ENCODE results near the gene SACM1L.
"Not testable (repeated sequence)": the region's sequence is repeated elsewhere in the genome, so short reads cannot be mapped to it uniquely, and the experiment has no call there.

The SACM1L gene

GRCh38 chr3:45746777-45747622, 57.8 kb downstream of the SACM1L start:
- Histone ChIP-seq H3K9me3 (ENCODE audit: control insufficient read depth, insufficient read depth, low read length) (no peaks in the 10 kb centered on the region), H3K79me2 (ENCODE audit: control insufficient read depth, low read length) (no peaks in the 10 kb centered on the region), H3K4me3 (ENCODE audit: low read length) (no peak overlapping the region), H3K4me2 (ENCODE audit: low read length) (no peak overlapping the region), H3K27ac (ENCODE audit: low read depth, low read length) (no peak overlapping the region), H3F3A (ENCODE audit: control insufficient read depth, insufficient read depth) (no peaks in the 10 kb centered on the region), H3K9me2 (replicated peaks; ENCODE audit: control insufficient read depth, low read length) (no peaks in the 10 kb centered on the region), H4K20me1 (ENCODE audit: control insufficient read depth, insufficient read depth, low read depth, low read length) (no peaks in the 10 kb centered on the region), H3K36me3 (ENCODE audit: control insufficient read depth, low read length) (peaks cover 13% of the 10 kb centered on the region), H3K27me3 (ENCODE audit: control insufficient read depth, low read length) (no peaks in the 10 kb centered on the region), H3K4me1 (ENCODE audit: control insufficient read depth, low read length) (peaks cover 2% of the 10 kb centered on the region)
- no peak for TF ChIP-seq CTCF (IDR thresholded peaks at IDR 0.05; ENCODE audit: low read depth, low read length, poor library complexity, severe bottlenecking)
- TF ChIP-seq EZH2phosphoT487 (IDR thresholded peaks at IDR 0.05; ENCODE audit: borderline replicate concordance, low read length): no peak

DNA sequence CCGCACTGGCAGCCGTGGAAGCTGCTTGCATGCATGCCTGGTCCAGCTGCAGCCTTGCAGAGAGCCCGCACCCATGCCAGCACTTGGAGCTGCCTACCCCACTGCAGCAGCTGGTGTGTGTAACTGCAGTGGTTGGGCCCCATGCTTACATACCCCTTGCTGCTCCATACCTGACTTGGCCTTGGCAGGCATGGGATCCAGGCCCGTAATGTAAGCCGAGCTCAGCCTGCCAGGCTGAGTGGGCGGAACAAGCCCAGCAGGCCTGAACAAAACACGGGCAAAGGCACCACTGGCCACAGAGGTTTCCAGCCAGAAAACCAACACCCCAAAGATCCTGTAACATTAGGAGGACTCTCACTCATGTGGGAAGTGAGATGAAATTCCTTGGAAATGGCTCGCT, 58.9 kb downstream of the SACM1L start:
- Histone ChIP-seq H3K36me3 (ENCODE audit: control insufficient read depth, low read length) (peaks cover 7% of the 10 kb centered on the region; the same call in 1 of the 2 replicates), H3K4me2 (ENCODE audit: low read length) (no peak overlapping the region), H3K79me2 (ENCODE audit: control insufficient read depth, low read length) (no peaks in the 10 kb centered on the region), H3K4me1 (ENCODE audit: control insufficient read depth, low read length) (no peaks in the 10 kb centered on the region), H3K27me3 (ENCODE audit: control insufficient read depth, low read length) (no peaks in the 10 kb centered on the region), H3K9me2 (replicated peaks; ENCODE audit: control insufficient read depth, low read length) (no peaks in the 10 kb centered on the region), H3K9me3 (ENCODE audit: control insufficient read depth, insufficient read depth, low read length) (no peaks in the 10 kb centered on the region), H3K27ac (ENCODE audit: low read depth, low read length) (no peak overlapping the region), H3F3A (ENCODE audit: control insufficient read depth, insufficient read depth) (no peaks in the 10 kb centered on the region), H4K20me1 (ENCODE audit: control insufficient read depth, insufficient read depth, low read depth, low read length) (no peaks in the 10 kb centered on the region), H3K4me3 (ENCODE audit: low read length) (no peak overlapping the region)
- no peak for TF ChIP-seq CTCF (IDR thresholded peaks at IDR 0.05; ENCODE audit: low read depth, low read length, poor library complexity, severe bottlenecking)
- TF ChIP-seq EZH2phosphoT487 (IDR thresholded peaks at IDR 0.05; ENCODE audit: borderline replicate concordance, low read length): no peak

- not testable (repeated sequence) for H3K4me1 ChIP-seq (ENCODE audit: control insufficient read depth, low read length); H3K9me3 ChIP-seq (ENCODE audit: control insufficient read depth, insufficient read depth, low read length); H3K79me2 ChIP-seq (ENCODE audit: control insufficient read depth, low read length); H3K36me3 ChIP-seq (ENCODE audit: control insufficient read depth, low read length); H3K4me3 ChIP-seq (ENCODE audit: low read length); H3K4me2 ChIP-seq (ENCODE audit: low read length); H3K27me3 ChIP-seq (ENCODE audit: control insufficient read depth, low read length); H4K20me1 ChIP-seq (ENCODE audit: control insufficient read depth, insufficient read depth, low read depth, low read length); H3K9me2 ChIP-seq (replicated peaks; ENCODE audit: control insufficient read depth, low read length); H3K27ac ChIP-seq (ENCODE audit: low read depth, low read length); H3F3A ChIP-seq (ENCODE audit: control insufficient read depth, insufficient read depth)
Observed at GRCh38 chr3:45749036-45749600, 59.9 kb downstream of the SACM1L start.

DNA sequence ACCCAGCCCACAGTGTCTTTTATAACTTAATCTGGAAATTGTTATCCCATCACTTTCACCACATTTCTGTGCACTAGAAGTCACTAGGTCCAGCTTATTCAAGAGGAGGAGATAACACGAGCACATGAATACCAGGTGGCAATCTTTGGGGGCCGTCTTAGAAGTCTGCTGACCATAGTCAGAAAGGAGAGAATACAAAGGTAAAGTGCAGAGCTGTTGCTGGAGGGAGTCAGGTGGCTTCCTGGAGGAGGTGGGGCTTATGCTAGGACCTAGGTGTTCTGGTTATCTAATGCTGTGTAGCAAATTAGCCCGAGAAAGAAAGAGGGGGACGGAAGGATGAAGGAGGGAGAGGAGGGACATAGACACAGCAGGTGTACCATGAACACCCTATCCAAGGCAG, 60.7 kb downstream of the SACM1L start:
- Histone ChIP-seq H3K36me3 (ENCODE audit: control insufficient read depth, low read length) (no peaks in the 10 kb centered on the region), H3K27ac (ENCODE audit: low read depth, low read length) (no peak overlapping the region), H3K9me2 (replicated peaks; ENCODE audit: control insufficient read depth, low read length) (no peaks in the 10 kb centered on the region), H3K79me2 (ENCODE audit: control insufficient read depth, low read length) (no peaks in the 10 kb centered on the region), H3K4me3 (ENCODE audit: low read length) (no peak overlapping the region), H4K20me1 (ENCODE audit: control insufficient read depth, insufficient read depth, low read depth, low read length) (no peaks in the 10 kb centered on the region), H3F3A (ENCODE audit: control insufficient read depth, insufficient read depth) (no peaks in the 10 kb centered on the region), H3K27me3 (ENCODE audit: control insufficient read depth, low read length) (no peaks in the 10 kb centered on the region), H3K4me2 (ENCODE audit: low read length) (no peak overlapping the region), H3K9me3 (ENCODE audit: control insufficient read depth, insufficient read depth, low read length) (no peaks in the 10 kb centered on the region), H3K4me1 (ENCODE audit: control insufficient read depth, low read length) (no peaks in the 10 kb centered on the region)
- TF ChIP-seq EZH2phosphoT487 (IDR thresholded peaks at IDR 0.05; ENCODE audit: borderline replicate concordance, low read length) (no peak), CTCF (IDR thresholded peaks at IDR 0.05; ENCODE audit: low read depth, low read length, poor library complexity, severe bottlenecking) (no peak)

All from DOHH2 (cell line).